K562 (cell line): ENCODE data around the gene SAMD11. TPM values are rescaled to one million over a fixed set of nuclear protein-coding genes. Genes with fewer than 3 reads are reported as not detected.

Experiments
- C11orf30 ChIP-seq: fragments of 450-650 bp; IDR thresholded peaks from 2 replicates; pipeline ENCODE4 v1.6.1; 2016; ENCODE audit warnings: low read depth, mild to moderate bottlenecking
- CBFB ChIP-seq: sonication (generic); formaldehyde crosslinking; IDR thresholded peaks from 2 replicates; pipeline ENCODE4 v1.4.0; 2020; ENCODE audit warnings: mild to moderate bottlenecking, missing genetic modification reagents
- EP400 ChIP-seq: fragments of 450-650 bp; IDR thresholded peaks from 2 replicates; pipeline ENCODE4 v1.6.1; 2017; ENCODE audit warnings: antibody characterized with exemption, mild to moderate bottlenecking, moderate library complexity
- FOXM1 ChIP-seq, 2 experiments: fragments of 450-650 bp in 1 of 2; sonication (generic) in 1 of 2; formaldehyde crosslinking in 1 of 2; IDR thresholded peaks; 2 replicates each; pipeline versions ENCODE4 v1.6.1 to v1.9.0; 2017 to 2022; ENCODE audit warnings: low read depth in 2 of 2, mild to moderate bottlenecking in 2 of 2, missing genetic modification reagents in 1 of 2, moderate library complexity in 1 of 2
- HMGN3 ChIP-seq: IDR thresholded peaks from 2 replicates; pipeline ENCODE4 v1.6.1; 2011; ENCODE audit warnings: borderline replicate concordance, low read depth, mild to moderate bottlenecking, mixed read lengths, low read length; ENCODE audit not compliant: insufficient read length; ENCODE audit errors: extremely low read depth
- ID3 ChIP-seq, 2 experiments: fragments of 250-450 bp in 1 of 2; fragments of 450-650 bp in 1 of 2; sonication (Bioruptor Pico) in 1 of 2; IDR thresholded peaks; 2 replicates each; pipeline versions ENCODE4 v1.6.1 to v1.8.0; 2016 to 2021; ENCODE audit warnings: mild to moderate bottlenecking in 2 of 2, moderate library complexity in 2 of 2, missing compliant biosample characterization in 1 of 2, missing genetic modification characterization in 1 of 2
- ILF3 ChIP-seq: fragments of 450-650 bp; IDR thresholded peaks from 2 replicates; pipeline ENCODE4 v1.6.1; 2018; ENCODE audit warnings: antibody characterized with exemption, mild to moderate bottlenecking, moderate library complexity, borderline replicate concordance
- IRF2 ChIP-seq: sonication (generic); formaldehyde crosslinking; IDR thresholded peaks from 2 replicates; pipeline ENCODE4 v1.8.1; 2022; ENCODE audit warnings: mild to moderate bottlenecking, missing genetic modification reagents
- NR2C2 ChIP-seq, 2 experiments: fragments of 200-800 bp in 1 of 2; sonication (Bioruptor generic) in 1 of 2; sonication (generic) in 1 of 2; formaldehyde crosslinking in 1 of 2; IDR thresholded peaks; 2 replicates each; pipeline versions ENCODE4 v1.6.1 to v1.8.0; 2016 to 2022; ENCODE audit warnings: mild to moderate bottlenecking in 1 of 2, missing compliant biosample characterization in 1 of 2, missing genetic modification characterization in 1 of 2, missing genetic modification reagents in 1 of 2
- RFX1 ChIP-seq: fragments of 450-650 bp; IDR thresholded peaks from 2 replicates; pipeline ENCODE4 v1.6.1; 2016; ENCODE audit warnings: mild to moderate bottlenecking, moderate library complexity
- SNRNP70 ChIP-seq: fragments of 200-400 bp; formaldehyde crosslinking; optimal IDR thresholded peaks from 2 replicates; pipeline ENCODE3; 2017; ENCODE audit warnings: low read depth, low read length
- STAT5A ChIP-seq: IDR thresholded peaks from 2 replicates; pipeline ENCODE4 v1.6.1; 2012; ENCODE audit warnings: low read length, inconsistent platforms, borderline replicate concordance
- TEAD4 ChIP-seq, 2 experiments: sonication (generic) in 1 of 2; formaldehyde crosslinking in 1 of 2; IDR thresholded peaks; 2 replicates each; pipeline versions ENCODE4 v1.6.1 to v1.8.0; 2012 to 2022; ENCODE audit warnings: borderline replicate concordance in 1 of 2, inconsistent platforms in 1 of 2, low read length in 1 of 2, mild to moderate bottlenecking in 1 of 2, missing genetic modification reagents in 1 of 2
- ZBTB1 ChIP-seq: sonication (generic); formaldehyde crosslinking; IDR thresholded peaks from 2 replicates; pipeline ENCODE4 v1.8.1; 2023; ENCODE audit warnings: missing genetic modification reagents, low read depth, mild to moderate bottlenecking, borderline replicate concordance
- ZBTB17 ChIP-seq: fragments of 450-650 bp; formaldehyde crosslinking; IDR thresholded peaks from 2 replicates; pipeline ENCODE4 v1.4.0; 2020; ENCODE audit warnings: mild to moderate bottlenecking
- ZNF12 ChIP-seq: sonication (generic); formaldehyde crosslinking; IDR thresholded peaks from 2 replicates; pipeline ENCODE4 v1.4.0; 2020; ENCODE audit warnings: mild to moderate bottlenecking, missing genetic modification reagents
- ZNF165 ChIP-seq: fragments of 250-450 bp; sonication (Bioruptor Pico); IDR thresholded peaks from 2 replicates; pipeline ENCODE4 v1.4.0; 2020; ENCODE audit warnings: borderline replicate concordance
- ZNF57 ChIP-seq: fragments of 450-650 bp; formaldehyde crosslinking; IDR thresholded peaks from 2 replicates; pipeline ENCODE4 v1.4.0; 2020; ENCODE audit warnings: mild to moderate bottlenecking, moderate library complexity
- ZNF695 ChIP-seq: fragments of 450-650 bp; formaldehyde crosslinking; IDR thresholded peaks from 2 replicates; pipeline ENCODE4 v1.4.0; 2020; ENCODE audit warnings: mild to moderate bottlenecking, moderate library complexity
- ZZZ3 ChIP-seq: fragments of 450-650 bp; IDR thresholded peaks from 2 replicates; pipeline ENCODE4 v1.6.1; 2016; ENCODE audit warnings: antibody characterized with exemption, mild to moderate bottlenecking, moderate library complexity
- polyA plus RNA-seq, 8 experiments: library from polyadenylated mRNA; depleted of rRNA in 4 of 8; stranded (reverse) in 5 of 8; unstranded in 3 of 8; fragments of >200 nt; fragmentation: Nextera tagmentation in 2 of 8; fragmentation: Illumina TruSeq in 1 of 8; extraction: Ambion mirVana in 2 of 8; extraction: Trizol in 1 of 8; gene quantifications; 2 replicates each; pipeline versions ENCODE4 v1.2.1 to v1.2.3, GENCODE V29; 2011 to 2014; ENCODE audit warnings: inconsistent platforms in 1 of 8, missing spikeins in 1 of 8
- total RNA-seq, 7 experiments: library from RNA; depleted of rRNA in 6 of 7; stranded (reverse); fragments of >200 nt in 6 of 7; fragmentation: Illumina TruSeq in 2 of 7; extraction: Trizol in 2 of 7; gene quantifications; 2 replicates each; pipeline versions ENCODE4 v1.2.1 to v1.2.3, GENCODE V29; 2011 to 2021; ENCODE audit warnings: low replicate concordance in 1 of 7
- TF ChIP-seq, protein P1 (sequence below): fragments of 450-650 bp; formaldehyde crosslinking; IDR thresholded peaks from 2 replicates; pipeline ENCODE4 v1.4.0; 2020; ENCODE audit warnings: mild to moderate bottlenecking, moderate library complexity
- TF ChIP-seq, protein P2 (sequence below): sonication (generic); formaldehyde crosslinking; IDR thresholded peaks from 2 replicates; pipeline ENCODE4 v1.5.0; 2020; ENCODE audit warnings: missing genetic modification reagents
- TF ChIP-seq, protein P3 (sequence below): sonication (generic); formaldehyde crosslinking; IDR thresholded peaks from 2 replicates; pipeline ENCODE4 v1.8.0; 2022; ENCODE audit warnings: missing genetic modification reagents, mild to moderate bottlenecking, borderline replicate concordance

SAMD11 gene
- total and polyA plus RNA-seq, 9 of the 15 experiments (the other 6 are each of a cell fraction or from before 2014, with no cell fraction given) = 0.07 to 0.82 (median 0.11) TPM; not detected in 2

DNA sequence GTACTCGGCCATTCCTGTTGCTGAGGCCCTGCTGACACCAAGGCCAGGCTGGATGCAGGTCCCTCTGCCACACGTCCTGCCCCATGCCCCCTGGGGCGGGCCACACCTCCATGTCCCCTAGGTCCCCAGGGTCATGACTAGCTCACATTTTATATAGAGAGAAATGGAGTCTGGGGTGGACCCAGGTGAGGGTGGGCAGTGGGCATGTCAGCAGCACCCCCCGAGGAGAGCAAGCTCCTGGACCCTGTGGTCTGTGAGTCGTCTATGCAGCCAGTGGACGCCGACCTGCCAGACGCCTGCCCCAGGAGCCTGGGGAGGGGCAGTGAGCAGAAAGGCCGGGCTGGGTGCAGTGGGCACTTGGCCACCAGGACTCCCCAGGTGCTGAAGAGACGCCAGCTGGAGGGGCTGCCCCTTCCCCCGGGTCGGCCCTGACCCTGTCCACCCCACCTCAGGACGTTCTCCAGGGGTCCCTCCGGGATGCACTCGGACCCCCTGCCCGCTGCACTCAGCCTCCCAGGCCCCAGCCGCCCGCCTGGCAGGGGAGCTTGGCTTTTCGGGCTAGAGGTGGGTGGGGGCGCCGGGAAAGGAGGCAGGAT is 15.9 kb downstream of the SAMD11 start (continued):
- TF ChIP-seq EP400 = no peak
- peak; percentile 3 for TF ChIP-seq HMGN3
- no peak for TF ChIP-seq ILF3
- TF ChIP-seq ZNF57 (CRISPR knock-in tag) = no peak
- no peak for TF ChIP-seq IRF2 (CRISPR knock-in tag)
- TF ChIP-seq ID3 (CRISPR knock-in tag; IDR thresholded peaks at IDR 0.05) = no peak
- no peak for TF ChIP-seq ID3 (tag; IDR thresholded peaks at IDR 0.05)
- TF ChIP-seq FOXM1 (IDR thresholded peaks at IDR 0.05; ENCODE audit: low read depth) = no peak
- peak; percentile 64; the same call in 1 of the 2 replicates for TF ChIP-seq FOXM1 (CRISPR knock-in tag; IDR thresholded peaks at IDR 0.05; ENCODE audit: low read depth)
- no peak for TF ChIP-seq ZBTB17 (CRISPR knock-in tag)
- no peak for TF ChIP-seq ZNF695 (CRISPR knock-in tag)
- TF ChIP-seq ZZZ3 = no peak
- TF ChIP-seq, protein P1, sequence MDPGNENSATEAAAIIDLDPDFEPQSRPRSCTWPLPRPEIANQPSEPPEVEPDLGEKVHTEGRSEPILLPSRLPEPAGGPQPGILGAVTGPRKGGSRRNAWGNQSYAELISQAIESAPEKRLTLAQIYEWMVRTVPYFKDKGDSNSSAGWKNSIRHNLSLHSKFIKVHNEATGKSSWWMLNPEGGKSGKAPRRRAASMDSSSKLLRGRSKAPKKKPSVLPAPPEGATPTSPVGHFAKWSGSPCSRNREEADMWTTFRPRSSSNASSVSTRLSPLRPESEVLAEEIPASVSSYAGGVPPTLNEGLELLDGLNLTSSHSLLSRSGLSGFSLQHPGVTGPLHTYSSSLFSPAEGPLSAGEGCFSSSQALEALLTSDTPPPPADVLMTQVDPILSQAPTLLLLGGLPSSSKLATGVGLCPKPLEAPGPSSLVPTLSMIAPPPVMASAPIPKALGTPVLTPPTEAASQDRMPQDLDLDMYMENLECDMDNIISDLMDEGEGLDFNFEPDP (CRISPR knock-in tag) = no peak
- TF ChIP-seq RFX1 = no peak
- TF ChIP-seq STAT5A = no peak
- TF ChIP-seq NR2C2 (CRISPR knock-in tag; IDR thresholded peaks at IDR 0.05) = no peak
- TF ChIP-seq NR2C2 (tag; IDR thresholded peaks at IDR 0.05) = no peak
- no peak for TF ChIP-seq ZBTB1 (CRISPR knock-in tag)
- TF ChIP-seq ZNF12 (CRISPR knock-in tag) = 0 out of 2 replicates have a peak, but pooled peaks have one; percentile 69
- TF ChIP-seq TEAD4 (IDR thresholded peaks at IDR 0.05; ENCODE audit: low read length) = no peak
- TF ChIP-seq TEAD4 (CRISPR knock-in tag; IDR thresholded peaks at IDR 0.05; ENCODE audit: borderline replicate concordance) = no peak
- TF ChIP-seq, protein P2, sequence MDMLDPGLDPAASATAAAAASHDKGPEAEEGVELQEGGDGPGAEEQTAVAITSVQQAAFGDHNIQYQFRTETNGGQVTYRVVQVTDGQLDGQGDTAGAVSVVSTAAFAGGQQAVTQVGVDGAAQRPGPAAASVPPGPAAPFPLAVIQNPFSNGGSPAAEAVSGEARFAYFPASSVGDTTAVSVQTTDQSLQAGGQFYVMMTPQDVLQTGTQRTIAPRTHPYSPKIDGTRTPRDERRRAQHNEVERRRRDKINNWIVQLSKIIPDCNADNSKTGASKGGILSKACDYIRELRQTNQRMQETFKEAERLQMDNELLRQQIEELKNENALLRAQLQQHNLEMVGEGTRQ = no peak
- TF ChIP-seq ZNF165 (CRISPR knock-in tag) = no peak
- TF ChIP-seq CBFB (CRISPR knock-in tag) = peak; percentile 51; the same call in 1 of the 2 replicates
- TF ChIP-seq, protein P3, sequence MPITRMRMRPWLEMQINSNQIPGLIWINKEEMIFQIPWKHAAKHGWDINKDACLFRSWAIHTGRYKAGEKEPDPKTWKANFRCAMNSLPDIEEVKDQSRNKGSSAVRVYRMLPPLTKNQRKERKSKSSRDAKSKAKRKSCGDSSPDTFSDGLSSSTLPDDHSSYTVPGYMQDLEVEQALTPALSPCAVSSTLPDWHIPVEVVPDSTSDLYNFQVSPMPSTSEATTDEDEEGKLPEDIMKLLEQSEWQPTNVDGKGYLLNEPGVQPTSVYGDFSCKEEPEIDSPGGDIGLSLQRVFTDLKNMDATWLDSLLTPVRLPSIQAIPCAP (CRISPR knock-in tag) = no peak
- TF ChIP-seq SNRNP70 = no peak
- no peak for TF ChIP-seq C11orf30
